H9 (cell line): Measurements from ENCODE around the gene RNF145. TPM values are rescaled to one million over a fixed set of nuclear protein-coding genes. Genes with fewer than 3 reads are reported as not detected.

ENCODE experiments used
- DNase-seq: peaks from one replicate; pipeline ENCODE4 v3.0.0-alpha.2; 2017
- H2AFZ ChIP-seq: one replicate; pipeline ENCODE4 v1.6.1; 2013; ENCODE audit warnings: mild to moderate bottlenecking, low read length, control low read depth, moderate library complexity
- H2AK5ac ChIP-seq: 2 replicates; pipeline ENCODE4 v1.6.1; 2013; ENCODE audit warnings: low read length, control low read depth, mixed read lengths; ENCODE audit not compliant: insufficient read length
- H2BK120ac ChIP-seq: one replicate; pipeline ENCODE4 v1.6.1; 2013; ENCODE audit warnings: low read depth, mild to moderate bottlenecking, low read length, control low read depth, inconsistent platforms; ENCODE audit not compliant: poor library complexity, severe bottlenecking
- H2BK12ac ChIP-seq: 2 replicates; pipeline ENCODE4 v1.6.1; 2013; ENCODE audit warnings: low read length, control low read depth, mixed read lengths, low read depth; ENCODE audit not compliant: insufficient read length
- H2BK15ac ChIP-seq: 2 replicates; pipeline ENCODE4 v1.6.1; 2013; ENCODE audit warnings: low read depth, low read length, control low read depth
- H2BK20ac ChIP-seq: one replicate; pipeline ENCODE4 v1.6.1; 2013; ENCODE audit warnings: low read depth, mild to moderate bottlenecking, low read length, control low read depth, inconsistent platforms; ENCODE audit not compliant: poor library complexity, severe bottlenecking
- H2BK5ac ChIP-seq: 2 replicates; pipeline ENCODE4 v1.6.1; 2013; ENCODE audit warnings: low read length, control low read depth, mixed read lengths; ENCODE audit not compliant: insufficient read length
- H3K14ac ChIP-seq: 2 replicates; pipeline ENCODE4 v1.6.1; 2013; ENCODE audit warnings: low read length, control low read depth; ENCODE audit not compliant: insufficient read depth
- H3K18ac ChIP-seq: 2 replicates; pipeline ENCODE4 v1.6.1; 2013; ENCODE audit warnings: low read depth, mild to moderate bottlenecking, mixed read lengths, low read length, control low read depth; ENCODE audit not compliant: insufficient read length
- H3K23ac ChIP-seq: 2 replicates; pipeline ENCODE4 v1.6.1; 2013; ENCODE audit warnings: low read length, control low read depth, mixed read lengths, low read depth; ENCODE audit not compliant: insufficient read length
- H3K23me2 ChIP-seq: 2 replicates; pipeline ENCODE4 v1.6.1; 2013; ENCODE audit warnings: low read depth, mild to moderate bottlenecking, mixed read lengths, low read length, control low read depth; ENCODE audit not compliant: insufficient read length, poor library complexity, severe bottlenecking
- H3K27ac ChIP-seq: 2 replicates; pipeline ENCODE4 v1.5.1; 2013; ENCODE audit warnings: low read length, control low read depth, mixed read lengths, low read depth; ENCODE audit not compliant: insufficient read length
- H3K27me3 ChIP-seq: 2 replicates; pipeline ENCODE4 v1.6.1; 2013; ENCODE audit warnings: low read length, control low read depth, inconsistent platforms; ENCODE audit not compliant: insufficient read depth
- H3K4ac ChIP-seq: 2 replicates; pipeline ENCODE4 v1.6.1; 2013; ENCODE audit warnings: low read depth, mild to moderate bottlenecking, control low read depth, inconsistent platforms, low read length, moderate library complexity
- H3K4me1 ChIP-seq: 2 replicates; pipeline ENCODE4 v1.6.1; 2013; ENCODE audit warnings: low read length, control low read depth, inconsistent platforms; ENCODE audit not compliant: insufficient read depth
- H3K4me2 ChIP-seq: 2 replicates; pipeline ENCODE4 v1.6.1; 2013; ENCODE audit warnings: low read length, control low read depth, mixed read lengths; ENCODE audit not compliant: insufficient read length, insufficient read depth
- H3K56ac ChIP-seq: 2 replicates; pipeline ENCODE4 v1.6.1; 2013; ENCODE audit warnings: low read depth, mild to moderate bottlenecking, mixed read lengths, low read length, control low read depth; ENCODE audit not compliant: insufficient read length
- H3K79me1 ChIP-seq: 2 replicates; pipeline ENCODE4 v1.6.1; 2013; ENCODE audit warnings: low read depth, mild to moderate bottlenecking, moderate library complexity, low read length, control low read depth, inconsistent platforms; ENCODE audit not compliant: insufficient read depth, poor library complexity, severe bottlenecking
- H3K79me2 ChIP-seq: 2 replicates; pipeline ENCODE4 v1.6.1; 2013; ENCODE audit warnings: low read length, control low read depth, inconsistent platforms; ENCODE audit not compliant: insufficient read depth
- H3K9ac ChIP-seq: 2 replicates; pipeline ENCODE4 v1.6.1; 2013; ENCODE audit warnings: low read length, control low read depth, mixed read lengths; ENCODE audit not compliant: insufficient read length; ENCODE audit errors: extremely low read depth
- H3K9me3 ChIP-seq: one replicate; pipeline ENCODE4 v1.6.1; 2013; ENCODE audit warnings: low read depth, low read length, inconsistent platforms; ENCODE audit not compliant: control insufficient read depth
- H3T11ph ChIP-seq: one replicate; pipeline ENCODE4 v1.6.1; 2013; ENCODE audit warnings: mild to moderate bottlenecking, low read length, control low read depth, inconsistent platforms
- H4K20me1 ChIP-seq: one replicate; pipeline ENCODE4 v1.6.1; 2013; ENCODE audit not compliant: control insufficient read depth, insufficient read length, insufficient read depth
- H4K5ac ChIP-seq: 2 replicates; pipeline ENCODE4 v1.6.1; 2013; ENCODE audit warnings: low read depth, mild to moderate bottlenecking, mixed read lengths, low read length, control low read depth; ENCODE audit not compliant: insufficient read length
- H4K8ac ChIP-seq: replicated peaks from 2 replicates; pipeline ENCODE4 v1.6.1; 2013; ENCODE audit warnings: low read length, control low read depth, mixed read lengths, low read depth; ENCODE audit not compliant: insufficient read length
- H4K91ac ChIP-seq: 2 replicates; pipeline ENCODE4 v1.6.1; 2013; ENCODE audit warnings: low read depth, mild to moderate bottlenecking, moderate library complexity, mixed read lengths, low read length, control low read depth; ENCODE audit not compliant: insufficient read length
- H3K27ac Mint-ChIP-seq, 3 experiments: 2 replicates in 2 of 3; 3 replicates in 1 of 3; pipeline ENCODE4 v1.8.0; 2020 to 2021; ENCODE audit warnings: mixed read lengths in 3 of 3, mild to moderate bottlenecking in 1 of 3, moderate library complexity in 1 of 3
- H3K27me3 Mint-ChIP-seq: 2 replicates; pipeline ENCODE4 v1.8.0; 2021; ENCODE audit warnings: low read depth, mild to moderate bottlenecking, moderate library complexity, mixed read lengths
- H3K36me3 Mint-ChIP-seq, 3 experiments: 2 replicates in 2 of 3; 3 replicates in 1 of 3; pipeline ENCODE4 v1.8.0; 2020 to 2021; ENCODE audit warnings: low read depth in 3 of 3, mixed read lengths in 3 of 3; ENCODE audit not compliant: insufficient read depth in 1 of 3
- H3K4me1 Mint-ChIP-seq, 2 experiments: 2 replicates each; pipeline ENCODE4 v1.8.0; 2020; ENCODE audit warnings: mixed read lengths in 2 of 2
- H3K4me3 Mint-ChIP-seq, 2 experiments: 2 replicates in 1 of 2; 3 replicates in 1 of 2; pipeline ENCODE4 v1.8.0; 2020 to 2021; ENCODE audit warnings: mild to moderate bottlenecking in 2 of 2, mixed read lengths in 2 of 2, moderate library complexity in 1 of 2
- H3K9me3 Mint-ChIP-seq, 2 experiments: 2 replicates in 1 of 2; 3 replicates in 1 of 2; pipeline ENCODE4 v1.8.0; 2020; ENCODE audit warnings: mild to moderate bottlenecking in 2 of 2, mixed read lengths in 2 of 2, moderate library complexity in 1 of 2
- WGBS: extraction: QIAGEN DNeasy Blood & Tissue Kit; methylation state at CpG from one replicate; pipeline ENCODE4 v1.1.7; 2013; ENCODE audit warnings: missing lambda C conversion rate, low lambda C conversion rate, mixed read lengths; ENCODE audit not compliant: insufficient read length; ENCODE audit errors: extremely low coverage; 5-methylcytosine and 5-hydroxymethylcytosine counted together
- total RNA-seq: library from RNA; stranded (reverse); gene quantifications from 2 replicates; pipeline ENCODE4 v1.2.1, GENCODE V29; 2021
- TF ChIP-seq, protein P1 (sequence below): fragments of 200-600 bp; sonication (generic); conservative IDR thresholded peaks from 3 replicates; pipeline ENCODE4 v1.8.0; 2021; ENCODE audit warnings: antibody characterized with exemption, mild to moderate bottlenecking

Gene RNF145
- total RNA-seq, 1 experiment from 2014 or later: 59.1 TPM

DNA sequence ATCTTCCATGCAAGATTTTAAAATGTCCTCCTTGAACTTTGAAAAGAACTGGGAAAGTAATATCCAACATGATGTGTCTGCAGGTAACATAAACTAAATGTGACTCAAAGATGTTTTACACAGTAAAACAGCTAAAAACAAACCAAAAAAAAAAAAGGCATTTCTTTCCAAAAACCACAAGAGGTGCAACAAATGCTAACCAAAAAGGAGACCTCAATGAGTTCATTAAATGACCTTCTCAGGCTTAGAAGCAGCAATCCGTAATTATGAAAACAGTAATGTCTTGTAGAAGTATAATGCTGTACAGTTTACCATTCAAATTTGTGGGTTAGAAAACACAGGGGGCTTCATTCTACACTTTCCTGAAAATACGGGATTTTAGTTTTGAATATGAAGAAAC lies 2.5 kb downstream of the RNF145 start:
- no peak for DNase-seq
- H2AFZ ChIP-seq: no peak overlapping the region
- H3K4me3 Mint-ChIP-seq: peak overlapping the region in 1 of 2 experiments; percentile 97
- no peak overlapping the region for H4K8ac ChIP-seq
- no peak overlapping the region for H4K91ac ChIP-seq
- H4K20me1 ChIP-seq: no peaks in the 10 kb centered on the region
- peaks cover 6% of the 10 kb centered on the region; the same call in 1 of the 2 replicates for H3K4me1 ChIP-seq
- no peak overlapping the region for H3K9ac ChIP-seq
- no peak overlapping the region for H3K4ac ChIP-seq
- H2BK12ac ChIP-seq: no peak overlapping the region
- no peak overlapping the region for H3K56ac ChIP-seq
- no peak overlapping the region for H2AK5ac ChIP-seq
- H3K27me3 Mint-ChIP-seq: peaks cover 11% of the 10 kb centered on the region
- H3K27ac Mint-ChIP-seq: no peak overlapping the region
- peaks cover 9% of the 10 kb centered on the region; the same call in 1 of the 2 replicates for H3K79me2 ChIP-seq
- H3K23me2 ChIP-seq: peaks cover 16% of the 10 kb centered on the region
- H3K36me3 Mint-ChIP-seq: peaks cover 2 to 4% (median 2%) of the 10 kb centered on the region in 3 experiments; a peak in 2 of 7 replicates
- H3K4me1 Mint-ChIP-seq: peaks cover 42 to 52% of the 10 kb centered on the region in 2 experiments
- H3K27me3 ChIP-seq: peaks cover 4% of the 10 kb centered on the region; the same call in 1 of the 2 replicates
- peaks cover 4% of the 10 kb centered on the region for H3K79me1 ChIP-seq
- H2BK20ac ChIP-seq: no peak overlapping the region
- no peak overlapping the region for H3T11ph ChIP-seq
- H4K5ac ChIP-seq: no peak overlapping the region
- no peak overlapping the region for H3K4me2 ChIP-seq
- H2BK5ac ChIP-seq: no peak overlapping the region
- TF ChIP-seq, protein P1, sequence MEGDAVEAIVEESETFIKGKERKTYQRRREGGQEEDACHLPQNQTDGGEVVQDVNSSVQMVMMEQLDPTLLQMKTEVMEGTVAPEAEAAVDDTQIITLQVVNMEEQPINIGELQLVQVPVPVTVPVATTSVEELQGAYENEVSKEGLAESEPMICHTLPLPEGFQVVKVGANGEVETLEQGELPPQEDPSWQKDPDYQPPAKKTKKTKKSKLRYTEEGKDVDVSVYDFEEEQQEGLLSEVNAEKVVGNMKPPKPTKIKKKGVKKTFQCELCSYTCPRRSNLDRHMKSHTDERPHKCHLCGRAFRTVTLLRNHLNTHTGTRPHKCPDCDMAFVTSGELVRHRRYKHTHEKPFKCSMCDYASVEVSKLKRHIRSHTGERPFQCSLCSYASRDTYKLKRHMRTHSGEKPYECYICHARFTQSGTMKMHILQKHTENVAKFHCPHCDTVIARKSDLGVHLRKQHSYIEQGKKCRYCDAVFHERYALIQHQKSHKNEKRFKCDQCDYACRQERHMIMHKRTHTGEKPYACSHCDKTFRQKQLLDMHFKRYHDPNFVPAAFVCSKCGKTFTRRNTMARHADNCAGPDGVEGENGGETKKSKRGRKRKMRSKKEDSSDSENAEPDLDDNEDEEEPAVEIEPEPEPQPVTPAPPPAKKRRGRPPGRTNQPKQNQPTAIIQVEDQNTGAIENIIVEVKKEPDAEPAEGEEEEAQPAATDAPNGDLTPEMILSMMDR: no peak
- no peak overlapping the region for H3K23ac ChIP-seq
- H3K9me3 ChIP-seq: no peaks in the 10 kb centered on the region
- H3K27ac ChIP-seq: no peak overlapping the region
- no CpG with 5 or more reads among the region's 2 CpGs for WGBS
- H3K9me3 Mint-ChIP-seq: 0 out of 5 replicates have a peak, but pooled peaks cover 0 to 2% of the 10 kb centered on the region in 2 experiments
- H2BK120ac ChIP-seq: no peak overlapping the region
- H2BK15ac ChIP-seq: no peak overlapping the region
- no peak overlapping the region for H3K14ac ChIP-seq
- H3K18ac ChIP-seq: no peak overlapping the region
